Iris pigment epithelial cell (primary cell): ENCODE measurements around the gene LDLRAD4.

ENCODE experiments used
- DNase-seq: peaks from one replicate; pipeline ENCODE4 v3.0.0-alpha.2; 2011; ENCODE audit warnings: low read depth

The LDLRAD4 gene

DNA sequence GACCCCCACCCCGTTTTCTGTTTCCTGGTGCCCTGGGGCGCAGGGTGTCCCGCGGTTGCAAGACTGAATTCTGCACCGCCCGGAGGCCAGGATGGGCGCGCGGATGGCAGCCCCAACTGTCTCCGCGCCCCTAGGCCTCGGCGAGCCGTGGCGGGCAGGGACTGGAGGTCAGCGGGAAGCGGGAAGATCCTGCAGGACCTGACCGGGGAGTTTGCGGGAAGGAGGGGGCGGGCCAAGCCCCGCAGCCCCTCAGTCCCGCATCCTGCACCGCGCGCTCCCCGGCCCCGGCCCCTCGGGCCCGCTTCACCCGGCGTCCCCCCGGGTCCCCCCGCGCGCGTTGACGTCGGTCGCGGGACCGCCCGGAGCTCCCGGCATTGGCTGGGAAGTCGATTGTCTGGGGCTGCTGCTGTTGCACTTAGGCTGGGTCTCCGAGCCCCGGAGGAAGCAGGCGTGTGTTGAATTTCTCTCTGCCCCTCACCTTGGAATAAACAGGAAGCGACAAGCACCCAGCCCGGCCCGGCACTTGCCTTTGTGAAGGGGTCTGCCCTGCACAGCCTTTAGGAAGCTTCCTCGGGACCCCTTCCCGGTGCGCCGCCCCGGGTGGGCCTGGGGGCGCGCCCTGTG lies at the start of gene LDLRAD4:
LDLRAD4 (plus strand) TSS at position 393 of the 624 bp plus-strand sequence.
- no peak for DNase-seq

DNA sequence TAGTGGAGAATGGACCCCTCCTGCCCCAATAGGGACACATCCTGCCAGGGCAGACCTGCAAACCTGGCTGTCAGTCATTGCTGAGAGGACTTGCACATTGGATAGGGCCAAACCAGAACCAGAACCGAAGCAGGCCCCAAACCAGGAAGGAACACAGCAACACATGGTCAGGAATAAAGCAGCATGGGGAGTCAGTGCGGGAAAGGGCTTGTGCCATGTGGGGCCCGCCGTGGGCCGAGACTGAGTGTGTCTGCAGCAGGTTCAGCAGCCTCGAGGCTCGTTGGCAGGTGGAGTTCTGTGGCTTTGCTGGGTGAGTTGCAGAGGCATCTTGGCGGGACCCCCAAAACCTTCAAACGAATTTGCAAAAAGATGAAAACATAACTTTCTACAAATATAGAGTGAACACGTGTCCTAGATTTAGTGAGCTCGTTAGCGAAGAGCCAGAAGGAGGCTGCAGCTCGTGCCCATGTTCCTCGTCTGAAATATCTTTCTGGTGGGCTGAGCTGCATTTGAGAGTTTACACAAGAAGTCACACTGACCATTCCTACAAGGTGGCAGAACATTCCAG lies 44.9 kb upstream of the LDLRAD4 start:
- no peak for DNase-seq

DNA sequence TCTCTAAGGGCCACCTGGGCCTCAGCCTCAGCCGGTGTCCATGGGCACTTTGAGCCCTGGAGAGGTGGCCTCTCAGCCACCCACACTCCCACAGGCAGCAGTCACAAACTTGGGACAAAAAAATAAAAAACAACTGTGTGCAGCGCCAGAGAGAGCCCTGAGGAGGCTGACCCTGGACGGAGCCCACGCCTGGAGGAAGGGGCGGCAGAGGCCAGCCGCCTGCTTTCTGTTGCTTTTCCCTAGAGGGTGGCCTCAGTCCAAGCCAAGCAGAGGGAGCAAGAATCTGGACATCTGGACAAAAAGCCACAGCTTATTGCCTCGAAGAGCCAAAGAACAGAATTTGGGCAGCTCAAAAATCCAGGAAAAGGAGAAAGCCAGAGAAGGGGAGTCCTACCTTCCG lies 43.3 kb upstream of the LDLRAD4 start:
- DNase-seq: no peak

DNA sequence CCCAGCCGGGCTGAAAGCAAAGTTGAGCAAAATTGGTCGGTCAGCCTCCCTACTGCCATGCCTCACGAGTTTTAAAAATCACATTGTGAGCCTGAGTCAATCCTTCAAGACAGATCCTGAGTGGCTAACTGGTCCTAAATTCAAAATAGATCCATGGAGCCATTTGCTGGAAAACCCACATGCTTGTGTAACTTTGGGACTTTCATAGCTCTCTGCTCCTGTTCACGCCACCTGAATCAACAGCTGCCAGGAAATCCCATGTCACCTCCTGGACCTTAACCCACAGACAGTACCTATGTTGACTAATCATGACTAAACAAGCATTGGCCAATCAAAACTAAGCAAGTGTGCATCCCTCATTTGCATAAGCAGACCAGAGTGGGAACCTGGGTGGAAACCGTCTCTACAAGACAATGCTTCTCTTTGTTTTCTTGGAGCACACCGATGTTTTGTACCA lies 42.8 kb upstream of the LDLRAD4 start:
- no peak for DNase-seq

DNA sequence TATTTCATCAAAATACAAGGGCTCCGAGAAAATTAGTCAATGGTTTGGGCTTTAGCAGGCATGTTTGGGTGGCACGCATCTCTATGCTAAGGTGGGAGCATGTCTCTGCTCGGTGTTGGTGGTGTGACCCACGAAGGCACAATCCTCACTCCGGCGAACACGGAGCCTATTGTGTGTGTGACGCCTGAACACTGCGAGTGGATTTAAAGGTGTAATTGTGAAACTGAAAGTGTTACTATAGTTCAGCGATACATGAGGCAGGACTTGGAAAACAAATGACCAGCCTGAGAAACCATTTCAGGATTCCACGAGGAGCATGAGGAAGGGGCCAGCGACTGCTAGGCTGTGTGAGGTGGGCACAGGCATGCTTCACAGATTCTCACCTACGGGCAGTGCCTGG lies 41.7 kb upstream of the LDLRAD4 start:
- no peak for DNase-seq

DNA sequence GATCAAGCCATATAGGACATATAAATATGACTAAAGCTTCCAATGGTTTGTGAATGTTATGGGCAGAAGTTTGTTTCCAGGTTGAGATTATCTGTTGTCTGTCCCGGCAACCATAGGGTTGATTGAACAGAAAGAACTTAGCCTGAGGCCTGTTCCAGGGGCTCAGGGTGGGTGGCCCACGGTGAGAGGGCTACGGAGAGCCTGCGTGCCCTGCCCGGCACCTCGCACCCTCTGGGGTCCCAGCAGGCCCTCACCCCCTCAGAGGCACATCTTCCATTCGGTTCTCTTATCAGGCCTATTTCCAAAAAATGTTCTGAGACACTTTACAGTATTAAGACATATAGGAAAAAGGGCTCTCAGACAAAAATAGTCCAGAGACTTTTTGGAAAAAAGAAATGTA lies 40.4 kb upstream of the LDLRAD4 start:
- no peak for DNase-seq

DNA sequence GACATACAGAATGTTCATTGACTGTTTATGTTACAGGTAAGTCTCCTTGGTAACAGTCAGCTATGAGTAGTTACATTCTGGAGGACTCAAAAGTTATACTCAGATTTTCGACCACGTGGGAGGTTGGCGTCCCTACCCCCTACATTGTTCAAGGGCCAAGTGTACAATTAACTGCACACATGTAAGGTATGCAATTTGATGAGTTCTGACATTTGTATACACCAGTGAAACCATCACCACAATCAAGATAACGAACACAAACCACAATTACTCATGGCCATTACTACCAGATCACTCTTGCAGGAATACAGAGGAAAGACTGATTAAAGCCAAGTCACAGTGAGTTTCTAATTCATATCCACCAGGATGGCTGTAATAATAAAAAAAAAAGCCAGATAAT lies 39.6 kb upstream of the LDLRAD4 start:
- DNase-seq: peak; percentile 57

DNA sequence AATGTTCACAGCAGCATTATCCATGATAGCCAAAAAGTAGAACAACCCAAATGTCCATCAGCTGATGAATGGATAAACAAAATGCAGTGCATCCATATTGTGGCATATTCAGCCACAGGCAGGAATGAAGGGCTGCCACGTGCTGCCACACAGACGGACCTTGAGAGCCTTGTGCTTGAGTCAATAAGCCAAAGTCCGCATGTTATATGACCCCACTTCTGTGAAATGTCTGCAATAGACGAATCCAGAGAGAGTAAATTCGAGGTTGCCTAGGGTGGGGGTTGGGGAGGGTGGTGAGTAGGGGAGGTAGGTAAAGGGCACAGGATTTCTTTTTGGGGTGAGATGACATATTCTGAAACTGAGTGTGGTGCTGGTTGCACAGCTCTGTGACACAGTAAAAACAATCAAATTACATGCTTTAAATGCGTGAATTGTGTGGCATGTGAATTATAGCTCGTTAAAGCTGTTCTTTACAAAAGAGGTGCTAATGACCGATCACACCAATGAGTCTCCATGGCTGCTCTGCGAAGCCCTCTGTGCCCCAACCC lies 38.9 kb upstream of the LDLRAD4 start:
- no peak for DNase-seq

DNA sequence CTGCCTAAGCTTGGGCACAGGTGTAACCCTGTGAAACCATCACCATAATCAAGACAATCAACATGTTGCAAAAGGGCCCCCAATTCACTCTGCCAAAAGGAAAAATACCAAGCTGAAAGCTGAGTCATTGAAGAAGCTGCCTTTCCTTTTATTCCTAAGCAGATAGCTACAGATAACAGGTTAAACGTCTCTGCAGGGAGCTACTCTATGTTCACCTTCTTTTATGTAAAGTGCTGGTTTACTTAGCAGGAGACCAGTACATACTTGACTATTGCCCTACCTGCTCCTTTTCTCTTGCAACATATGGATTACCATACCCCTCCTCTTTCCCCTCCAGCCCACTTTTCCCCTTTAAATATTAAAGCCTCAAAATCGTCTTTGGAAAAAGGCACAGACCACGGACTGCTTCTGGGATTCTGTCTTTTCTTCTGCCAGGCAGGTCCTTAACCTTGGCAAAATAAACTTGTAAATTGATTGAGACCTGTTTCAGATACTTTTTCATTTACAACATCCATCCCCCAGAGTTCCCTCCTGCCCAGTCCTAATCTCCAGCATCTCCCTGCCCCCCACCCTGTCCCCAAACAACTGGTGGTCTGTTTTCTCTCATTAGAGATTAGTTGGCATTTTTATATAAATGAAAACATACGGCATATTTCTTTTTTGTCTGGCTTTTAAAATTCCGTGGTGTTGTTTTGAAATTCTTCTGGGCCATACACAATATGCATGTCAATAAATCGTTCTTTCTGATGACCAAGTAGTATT lies 37.8 kb upstream of the LDLRAD4 start:
- DNase-seq: no peak

DNA sequence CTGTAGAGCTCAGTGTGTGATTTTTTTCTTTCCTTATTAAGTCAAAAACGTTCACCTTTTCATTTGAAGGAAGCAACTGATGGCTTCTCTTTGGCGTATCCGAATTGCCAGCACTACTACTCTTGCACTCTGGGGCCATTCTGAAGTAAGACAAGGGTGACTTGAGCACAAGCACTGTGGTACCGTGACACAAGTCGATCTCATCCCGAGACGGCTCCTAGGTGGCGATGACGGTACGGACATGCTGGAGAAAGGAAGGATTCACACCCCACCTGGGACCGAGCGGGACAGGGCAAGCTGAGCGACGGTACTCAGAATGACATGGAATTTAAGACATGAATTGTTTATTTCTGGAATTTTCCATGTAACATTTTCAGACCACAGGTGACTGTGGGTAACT lies 36.8 kb upstream of the LDLRAD4 start:
- no peak for DNase-seq

DNA sequence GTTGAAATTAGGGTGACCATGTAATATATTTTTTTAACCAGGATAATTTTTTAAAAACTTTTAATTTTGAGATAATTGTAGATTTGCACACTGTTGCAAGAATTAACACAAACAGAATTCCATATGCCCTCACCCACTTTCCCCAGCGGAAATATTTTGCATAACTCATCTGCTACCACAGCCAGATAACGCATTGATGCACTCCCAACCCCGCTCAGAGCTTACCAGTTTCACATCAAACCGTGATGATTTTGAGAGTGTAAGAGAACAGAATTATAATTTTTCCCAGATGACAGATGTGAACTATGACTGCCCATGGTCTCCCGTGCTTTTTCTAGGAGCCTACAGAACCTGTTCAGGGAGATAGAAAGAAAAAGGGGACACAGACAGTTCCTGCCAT lies 35.2 kb upstream of the LDLRAD4 start:
- DNase-seq: no peak

DNA sequence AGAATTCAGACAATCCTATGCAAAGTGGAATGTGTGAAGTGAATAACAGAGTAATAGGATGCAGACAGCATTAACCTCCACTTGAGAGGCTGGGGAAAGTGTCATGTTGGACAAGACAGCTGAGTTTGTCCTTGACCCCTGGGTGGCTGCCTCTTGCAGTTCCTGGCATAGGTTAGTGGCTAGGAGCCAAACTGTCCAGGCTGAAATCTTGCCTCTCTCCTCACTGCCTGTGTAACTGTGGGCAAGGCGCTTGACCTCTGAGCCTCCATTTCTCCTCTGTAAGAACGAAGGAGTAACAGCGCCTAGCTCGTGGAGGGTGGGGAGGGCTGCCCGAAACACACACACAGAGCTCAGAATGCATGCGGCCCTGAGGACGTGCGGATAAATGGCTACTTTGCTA lies 34.8 kb upstream of the LDLRAD4 start:
- DNase-seq: no peak

DNA sequence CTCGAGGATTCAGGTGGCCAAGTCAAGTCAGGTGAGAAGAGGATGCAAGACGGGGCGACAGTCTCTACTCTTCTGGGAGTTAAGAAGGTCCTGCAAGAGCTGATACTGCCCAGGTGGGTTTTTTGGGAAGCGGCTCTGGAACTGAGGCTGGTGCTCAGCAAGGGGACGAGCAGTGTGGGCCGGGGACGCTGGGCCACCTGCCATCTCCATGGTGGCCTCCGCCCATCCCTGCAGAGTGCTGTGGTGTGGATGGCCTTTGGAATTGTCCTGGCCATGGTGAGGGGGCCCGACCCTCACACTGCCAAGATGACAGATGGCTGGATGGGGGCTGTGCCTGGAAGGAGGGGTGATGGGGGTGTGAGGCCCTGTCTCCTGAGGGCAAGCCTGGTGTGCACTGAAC lies 34.2 kb upstream of the LDLRAD4 start:
- no peak for DNase-seq

DNA sequence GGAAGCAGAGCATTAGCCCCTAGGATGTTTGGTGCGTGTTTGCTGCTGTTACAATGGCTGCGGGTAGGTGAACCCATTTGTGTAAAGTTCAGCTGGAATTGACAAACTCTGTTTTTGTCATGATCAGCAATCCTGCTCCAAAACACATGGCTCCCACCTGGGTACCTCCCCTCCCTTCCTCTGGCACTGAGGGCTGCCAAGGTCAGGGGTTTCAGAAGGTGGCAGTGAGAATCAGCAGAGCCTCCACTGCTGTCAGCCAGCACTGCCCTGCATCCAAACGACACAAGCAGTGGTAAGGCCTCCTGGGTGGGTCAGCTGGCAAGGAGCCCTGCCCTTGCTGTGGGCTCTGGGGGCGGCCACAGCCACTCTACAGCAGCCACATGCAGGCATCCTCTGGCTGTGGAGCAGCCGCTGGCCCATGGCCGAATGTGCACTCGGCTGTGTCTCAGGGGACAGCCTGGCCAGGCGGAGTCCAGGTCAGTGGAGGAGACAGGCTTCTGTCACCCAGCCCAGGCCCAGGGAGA lies 32.8 kb upstream of the LDLRAD4 start:
- no peak for DNase-seq

DNA sequence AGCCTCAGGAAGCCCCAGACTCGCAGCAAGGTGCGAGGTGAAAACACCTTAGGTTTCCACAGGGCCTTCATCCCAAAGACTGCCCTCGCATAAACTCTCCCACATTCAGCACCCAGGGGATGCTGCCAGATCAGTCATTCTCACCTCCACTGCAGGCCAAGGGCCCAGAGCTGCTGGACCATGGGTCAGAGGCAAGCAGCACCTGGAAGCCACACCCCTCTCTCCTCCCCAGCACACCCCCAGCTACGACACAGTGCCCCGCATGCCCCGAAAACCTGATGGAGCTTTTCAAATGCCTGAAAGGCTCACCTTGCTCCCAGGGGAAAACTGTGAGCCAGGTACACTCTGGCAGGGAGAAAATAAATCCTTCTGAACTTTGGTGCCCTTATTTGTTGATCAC lies 31.9 kb upstream of the LDLRAD4 start:
- DNase-seq: no peak

DNA sequence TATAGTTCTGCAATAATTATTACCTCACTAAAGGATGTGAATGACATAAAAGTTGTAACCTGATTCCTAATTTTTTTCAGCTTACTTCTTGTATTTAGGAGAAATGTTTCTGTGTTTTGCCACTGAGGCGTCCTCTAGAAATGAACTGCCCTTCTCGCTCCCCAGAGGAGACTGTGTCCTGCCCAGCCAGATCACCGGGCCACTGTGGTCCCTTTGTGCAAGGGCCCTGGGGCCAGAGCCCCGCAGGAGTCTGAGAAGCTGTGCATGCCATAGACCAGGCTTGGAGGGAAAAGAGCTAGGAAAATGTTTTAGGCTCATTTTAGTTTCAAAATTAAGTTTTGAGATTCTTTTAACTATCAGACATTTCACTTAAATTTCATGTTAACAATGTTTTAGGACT lies 31.1 kb upstream of the LDLRAD4 start:
- no peak for DNase-seq

DNA sequence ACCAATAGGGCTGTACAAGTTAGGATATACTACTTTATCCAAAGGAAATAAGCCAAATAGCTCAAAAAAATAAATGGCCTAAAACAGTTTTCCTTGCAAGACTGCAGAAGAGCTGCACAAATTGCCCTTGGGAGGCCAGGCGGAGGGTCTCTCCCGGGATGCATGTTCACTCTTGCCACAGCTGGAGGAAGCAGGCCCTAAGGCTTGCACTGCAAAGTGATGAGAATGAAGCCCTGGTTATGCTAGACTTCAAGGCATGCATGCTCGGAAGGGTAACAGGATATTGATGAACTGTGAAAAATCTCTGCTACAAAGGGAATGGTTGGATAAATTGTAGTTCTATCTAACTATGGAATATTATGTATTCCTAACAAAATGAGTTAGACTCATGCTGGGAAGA lies 27.5 kb upstream of the LDLRAD4 start:
- DNase-seq: no peak

DNA sequence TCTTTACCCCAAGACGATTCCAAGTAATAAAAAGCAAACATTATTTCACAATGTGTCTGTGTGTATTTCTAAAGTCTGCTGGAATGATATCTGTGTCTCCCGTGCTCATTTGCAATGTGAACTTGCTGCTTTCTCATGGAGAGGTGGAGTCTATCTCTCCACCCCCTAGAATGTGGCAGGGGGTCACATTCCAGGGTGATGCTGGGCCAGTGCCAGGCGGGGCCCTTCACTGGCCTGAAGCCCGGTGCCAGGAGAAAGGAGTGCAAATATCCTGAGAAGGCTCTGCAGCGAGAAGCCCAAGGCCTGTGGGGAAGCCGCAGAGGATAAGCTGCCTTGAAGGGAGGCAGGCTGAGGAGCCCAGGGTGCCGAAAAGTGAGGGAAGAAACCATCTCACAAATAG lies 26.8 kb upstream of the LDLRAD4 start:
- no peak for DNase-seq

DNA sequence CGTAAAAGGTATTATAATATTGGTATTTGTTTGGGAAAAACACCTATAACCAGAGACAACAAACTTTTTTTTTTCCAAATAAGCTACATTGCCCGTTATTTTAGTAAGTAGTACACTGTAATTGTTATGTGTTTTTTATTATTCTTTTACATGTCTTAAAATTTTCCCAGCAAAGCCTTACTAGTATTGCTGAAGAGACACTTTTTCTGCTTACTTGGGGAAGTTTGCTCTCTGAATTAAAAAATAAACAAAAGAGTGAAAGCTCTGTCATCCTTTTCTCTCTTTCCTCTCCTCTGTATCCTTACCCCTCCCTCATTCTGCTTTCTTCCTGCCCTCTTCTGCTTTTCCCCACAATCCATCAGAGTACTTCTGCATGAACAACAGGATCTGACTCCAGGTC lies 25.6 kb upstream of the LDLRAD4 start:
- DNase-seq: no peak

DNA sequence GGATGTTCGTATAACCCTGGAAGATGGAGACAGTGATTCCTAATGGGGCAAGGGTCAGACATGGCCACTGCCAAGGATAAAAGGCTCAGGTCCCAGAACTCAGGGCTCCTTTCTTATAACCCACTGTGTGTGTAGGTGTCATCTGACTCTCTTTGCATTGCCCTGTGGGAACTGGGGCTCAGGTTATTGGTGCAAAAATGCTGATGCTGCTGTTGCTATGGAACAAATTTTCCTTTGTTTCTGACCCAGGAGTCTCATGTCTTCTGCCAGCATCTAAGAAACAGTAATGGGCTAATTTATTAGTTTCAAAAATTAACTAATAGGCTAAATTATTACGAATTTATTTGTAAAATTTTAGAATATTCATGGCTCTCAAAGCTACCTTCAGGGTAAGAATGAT lies 24.3 kb upstream of the LDLRAD4 start:
- no peak for DNase-seq

DNA sequence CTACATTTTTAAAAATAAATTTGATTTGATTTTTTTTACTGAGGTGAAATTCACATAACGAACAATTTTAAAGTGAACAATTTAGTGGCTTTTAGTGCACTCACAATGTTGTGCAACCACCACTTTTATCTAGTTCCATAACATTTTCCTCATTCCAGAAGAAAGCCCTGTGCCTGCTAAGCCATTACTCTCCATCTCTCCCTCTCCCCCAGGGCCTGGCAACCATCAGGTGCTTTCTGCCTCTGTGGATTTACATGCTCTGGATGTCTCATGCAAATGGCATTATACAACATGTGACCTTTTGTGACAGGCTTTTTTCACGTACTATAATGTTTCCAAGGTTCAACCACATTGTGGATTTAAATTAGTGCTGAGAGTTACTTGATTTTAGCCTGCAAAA lies 19.9 kb upstream of the LDLRAD4 start:
- no peak for DNase-seq

DNA sequence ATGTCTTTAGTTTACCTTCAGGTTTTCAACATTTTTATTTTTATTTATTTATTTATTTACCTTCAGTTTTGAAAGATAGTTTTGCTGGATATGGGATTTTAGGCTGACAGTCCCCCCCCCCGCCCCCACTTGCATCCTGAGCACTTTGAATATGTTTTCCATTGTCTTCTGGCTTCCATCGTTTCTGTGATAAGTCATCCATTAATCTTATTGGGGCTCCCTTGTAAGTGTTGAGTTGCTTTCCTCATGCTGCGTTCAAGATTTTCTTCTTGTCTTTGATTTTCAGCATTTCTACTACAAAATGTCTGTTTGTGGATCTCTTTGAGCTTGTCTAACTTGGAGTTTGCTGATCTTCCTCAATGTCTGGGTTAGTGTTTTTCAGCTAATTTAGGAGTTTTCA lies 19.4 kb upstream of the LDLRAD4 start:
- DNase-seq: no peak

DNA sequence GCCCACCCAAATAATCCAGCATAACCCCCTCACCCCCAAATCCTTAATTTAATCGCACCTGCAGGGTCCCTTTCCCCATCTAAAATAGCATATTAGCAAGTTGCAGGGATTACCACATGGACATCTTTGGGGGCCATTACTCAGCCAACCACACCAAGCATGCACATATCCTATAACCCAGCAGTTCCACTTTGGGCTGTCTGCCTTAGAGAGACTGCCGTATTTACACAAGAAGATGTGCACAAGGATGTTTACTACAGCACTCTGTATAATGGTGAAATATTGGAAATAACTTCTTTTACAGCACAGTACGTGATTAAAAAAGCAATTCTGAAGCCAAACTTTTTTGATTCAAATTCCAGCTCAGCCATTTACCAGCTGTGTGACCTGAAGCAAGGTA lies 17.3 kb upstream of the LDLRAD4 start:
- DNase-seq: no peak
